ENCODE results near the gene SLIT3.

DNA sequence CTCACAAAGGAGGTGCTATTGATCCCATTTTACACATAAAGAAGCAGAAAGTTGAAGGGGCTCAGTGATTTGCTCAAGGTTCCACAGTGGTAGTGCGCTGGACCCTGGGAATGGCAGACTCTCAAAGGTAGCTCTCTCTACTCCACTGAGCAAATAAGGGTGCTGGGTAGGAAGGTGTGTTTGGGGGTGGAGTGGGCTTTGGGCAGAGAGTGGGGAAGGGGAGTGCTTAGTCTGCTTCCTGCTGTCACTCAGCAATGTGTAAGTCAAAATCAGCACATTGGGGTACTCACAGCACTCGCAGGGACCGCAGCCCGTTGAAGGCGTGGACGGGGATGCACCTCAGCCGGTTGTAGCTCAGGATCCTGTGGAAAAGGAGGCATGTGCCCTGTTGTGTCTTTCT is 579.0 kb downstream of the SLIT3 start:
- no peak for TF ChIP-seq ZNF384 (IDR thresholded peaks at IDR 0.05)
- TF ChIP-seq TARDBP (IDR thresholded peaks at IDR 0.05): no peak
- no peak for TF ChIP-seq ELF4 (IDR thresholded peaks at IDR 0.05)
- TF ChIP-seq SUZ12 (IDR thresholded peaks at IDR 0.05): no peak
- no peak for TF ChIP-seq FOXA1 (IDR thresholded peaks at IDR 0.05)
- TF ChIP-seq FOXM1 (IDR thresholded peaks at IDR 0.05; ENCODE audit: borderline replicate concordance): no peak
- no peak for TF ChIP-seq SP1 (IDR thresholded peaks at IDR 0.05)
- TF ChIP-seq PKNOX1 (IDR thresholded peaks at IDR 0.05): no peak
- no peak for TF ChIP-seq NFRKB (IDR thresholded peaks at IDR 0.05)
- no peak for TF ChIP-seq BHLHE40 (IDR thresholded peaks at IDR 0.05; ENCODE audit: borderline replicate concordance)
